Measurements from ENCODE around the gene MKS1. TPM values are rescaled to one million over a fixed set of nuclear protein-coding genes. Genes with fewer than 3 reads are reported as not detected.

Gene MKS1
- total RNA-seq, 1 experiment from 2014 or later: 9.6 TPM

GRCh38 chr17:58262149-58262548 is 43.1 kb upstream of the MKS1 start:
- Mint-ChIP-seq H3K27me3 (ENCODE audit: unreplicated experiment) (peaks cover 100% of the 10 kb centered on the region), H3K9me3 (ENCODE audit: low read depth, unreplicated experiment) (no peaks in the 10 kb centered on the region), H3K4me3 (ENCODE audit: low read depth, unreplicated experiment) (no peak overlapping the region), H3K27ac (ENCODE audit: unreplicated experiment) (no peak overlapping the region), H3K4me1 (ENCODE audit: low read depth, unreplicated experiment) (no peaks in the 10 kb centered on the region), H3K36me3 (ENCODE audit: insufficient read depth, unreplicated experiment) (no peaks in the 10 kb centered on the region)
- TF ChIP-seq CTCF (IDR thresholded peaks at IDR 0.05; ENCODE audit: unreplicated experiment): no peak
- intact Hi-C loops (cut with micrococcal nuclease; ENCODE audit: unreplicated experiment): no loop called here
- CTCF ChIA-PET: no interaction called here
- BruUV-seq (replicated peaks): no TSS peak
- DNase-seq: no peak

GRCh38 chr17:58254803-58255202 is 35.7 kb upstream of the MKS1 start:
- peak; percentile 25 for DNase-seq
- Mint-ChIP-seq H3K27ac (ENCODE audit: unreplicated experiment) (no peak overlapping the region), H3K4me3 (ENCODE audit: low read depth, unreplicated experiment) (no peak overlapping the region), H3K36me3 (ENCODE audit: insufficient read depth, unreplicated experiment) (no peaks in the 10 kb centered on the region), H3K27me3 (ENCODE audit: unreplicated experiment) (peaks cover 91% of the 10 kb centered on the region), H3K9me3 (ENCODE audit: low read depth, unreplicated experiment) (no peaks in the 10 kb centered on the region), H3K4me1 (ENCODE audit: low read depth, unreplicated experiment) (no peaks in the 10 kb centered on the region)
- TF ChIP-seq CTCF (IDR thresholded peaks at IDR 0.05; ENCODE audit: unreplicated experiment): no peak
- intact Hi-C loops (cut with micrococcal nuclease; ENCODE audit: unreplicated experiment): no loop called here
- CTCF ChIA-PET: no interaction called here
- BruUV-seq (replicated peaks): no TSS peak

GRCh38 chr17:58253082-58253481 is 34.0 kb upstream of the MKS1 start:
- CTCF ChIA-PET: interaction anchor here (0.7 kb wide), 1 partner anchor 124 kb away, joined by 3 read pairs; no protein-coding TSS in a partner anchor
- no peaks in the 10 kb centered on the region for H3K4me1 Mint-ChIP-seq (ENCODE audit: low read depth, unreplicated experiment)

GRCh38 chr17:58252141-58252540 is 33.1 kb upstream of the MKS1 start:
- no peaks in the 10 kb centered on the region for H3K36me3 Mint-ChIP-seq (ENCODE audit: insufficient read depth, unreplicated experiment)
- DNase-seq: no peak
- intact Hi-C loops (cut with micrococcal nuclease; ENCODE audit: unreplicated experiment): no loop called here
- peaks cover 90% of the 10 kb centered on the region for H3K27me3 Mint-ChIP-seq (ENCODE audit: unreplicated experiment)
- no peak overlapping the region for H3K27ac Mint-ChIP-seq (ENCODE audit: unreplicated experiment)
- no peak for TF ChIP-seq CTCF (IDR thresholded peaks at IDR 0.05; ENCODE audit: unreplicated experiment)
- no peak overlapping the region for H3K4me3 Mint-ChIP-seq (ENCODE audit: low read depth, unreplicated experiment)
- CTCF ChIA-PET: interaction anchor here (0.7 kb wide), 1 partner anchor 125 kb away, joined by 3 read pairs; no protein-coding TSS in a partner anchor
- no peaks in the 10 kb centered on the region for H3K9me3 Mint-ChIP-seq (ENCODE audit: low read depth, unreplicated experiment)
- BruUV-seq (replicated peaks): no TSS peak
- no peaks in the 10 kb centered on the region for H3K4me1 Mint-ChIP-seq (ENCODE audit: low read depth, unreplicated experiment)

More at GRCh38 chr17:58253082-58253481, 34.0 kb upstream of the MKS1 start:
- no peaks in the 10 kb centered on the region for H3K9me3 Mint-ChIP-seq (ENCODE audit: low read depth, unreplicated experiment)
- H3K4me3 Mint-ChIP-seq (ENCODE audit: low read depth, unreplicated experiment): no peak overlapping the region
- intact Hi-C loops (cut with micrococcal nuclease; ENCODE audit: unreplicated experiment): no loop called here
- no peak for DNase-seq
- H3K27me3 Mint-ChIP-seq (ENCODE audit: unreplicated experiment): peaks cover 91% of the 10 kb centered on the region
- H3K36me3 Mint-ChIP-seq (ENCODE audit: insufficient read depth, unreplicated experiment): no peaks in the 10 kb centered on the region
- BruUV-seq (replicated peaks): no TSS peak
- no peak for TF ChIP-seq CTCF (IDR thresholded peaks at IDR 0.05; ENCODE audit: unreplicated experiment)
- no peak overlapping the region for H3K27ac Mint-ChIP-seq (ENCODE audit: unreplicated experiment)
